A673 (cell line): ENCODE results near the gene C12orf76. TPM values are rescaled to one million over a fixed set of nuclear protein-coding genes. Genes with fewer than 3 reads are reported as not detected.

ENCODE experiments used
- BruUV-seq: library from RNA; stranded (reverse); fragments of 400-500 nt; replicated peaks from 2 replicates; lab custom pipeline; 2021; lab: Mats Ljungman, UMichigan
- CTCF ChIA-PET: fragments of 300-600 bp; sonication (Branson Sonifier 250); formaldehyde crosslinking; loops from one replicate; lab custom pipeline; 2022; ENCODE audit warnings: antibody characterized with exemption; lab: Charles Lee
- POLR2A ChIA-PET: fragments of 300-600 bp; sonication (Branson Sonifier 250); formaldehyde crosslinking; loops from one replicate; lab custom pipeline; 2022; ENCODE audit warnings: antibody characterized with exemption; ENCODE audit not compliant: low non-redundant PET; lab: Charles Lee
- DNase-seq: peaks from one replicate; pipeline ENCODE4 v3.0.0-alpha.2; 2015; ENCODE audit warnings: low spot score
- H3K27ac ChIP-seq: fragments of 200-600 bp; sonication (generic); 2 replicates; pipeline ENCODE4 v1.5.1; 2016; ENCODE audit warnings: mixed run types, low read depth, mild to moderate bottlenecking, mixed read lengths, antibody characterized with exemption, low read length; ENCODE audit not compliant: poor library complexity, severe bottlenecking
- H3K27me3 ChIP-seq: fragments of 200-600 bp; sonication (generic); replicated peaks from 2 replicates; pipeline ENCODE4 v1.6.1; 2017; ENCODE audit warnings: mixed run types, low read depth, mild to moderate bottlenecking, mixed read lengths, antibody characterized with exemption, low read length; ENCODE audit not compliant: insufficient read depth, poor library complexity
- H3K36me3 ChIP-seq: fragments of 200-600 bp; sonication (generic); 2 replicates; pipeline ENCODE4 v1.6.1; 2016; ENCODE audit warnings: mixed run types, mild to moderate bottlenecking, mixed read lengths, antibody characterized with exemption, low read length; ENCODE audit not compliant: insufficient read depth, poor library complexity, severe bottlenecking
- H3K4me1 ChIP-seq: fragments of 200-600 bp; sonication (generic); 2 replicates; pipeline ENCODE4 v1.6.1; 2017; ENCODE audit warnings: mixed run types, mild to moderate bottlenecking, mixed read lengths, antibody characterized with exemption, low read length; ENCODE audit not compliant: insufficient read depth, poor library complexity, severe bottlenecking
- H3K4me3 ChIP-seq: fragments of 200-600 bp; sonication (generic); 2 replicates; pipeline ENCODE4 v1.5.1; 2016; ENCODE audit warnings: low read depth, mixed run types, mild to moderate bottlenecking, mixed read lengths, low read length; ENCODE audit not compliant: poor library complexity, severe bottlenecking
- H3K9me3 ChIP-seq: fragments of 200-600 bp; sonication (generic); 2 replicates; pipeline ENCODE4 v1.6.1; 2016; ENCODE audit warnings: mixed run types, low read depth, mild to moderate bottlenecking, mixed read lengths, antibody characterized with exemption, low read length; ENCODE audit not compliant: poor library complexity, severe bottlenecking
- EZH2 ChIP-seq: fragments of 200-600 bp; sonication (generic); IDR thresholded peaks from 2 replicates; pipeline ENCODE4 v1.6.1; 2017; ENCODE audit warnings: borderline replicate concordance, low read depth, mild to moderate bottlenecking, mixed read lengths, antibody characterized with exemption, low read length; ENCODE audit not compliant: poor library complexity, severe bottlenecking
- intact Hi-C: fragments of 100-400 bp; cut with micrococcal nuclease; formaldehyde crosslinking; loops from one replicate; pipeline ENCODE4 v1.10.0; 2022; ENCODE audit not compliant: unreplicated experiment
- total RNA-seq: library from RNA; stranded (reverse); gene quantifications from 2 replicates; pipeline ENCODE4 v1.2.3, GENCODE V29; 2021
- TF ChIP-seq, protein P1 (sequence below): fragments of 300-800, 200-600 bp; sonication (generic); conservative IDR thresholded peaks from 2 replicates; pipeline ENCODE4 v1.5.1; 2017; ENCODE audit warnings: low read depth, mild to moderate bottlenecking, antibody characterized with exemption, low read length, moderate library complexity, mixed read lengths

The C12orf76 gene
- total RNA-seq, 1 experiment from 2014 or later, result 14.5 TPM

DNA sequence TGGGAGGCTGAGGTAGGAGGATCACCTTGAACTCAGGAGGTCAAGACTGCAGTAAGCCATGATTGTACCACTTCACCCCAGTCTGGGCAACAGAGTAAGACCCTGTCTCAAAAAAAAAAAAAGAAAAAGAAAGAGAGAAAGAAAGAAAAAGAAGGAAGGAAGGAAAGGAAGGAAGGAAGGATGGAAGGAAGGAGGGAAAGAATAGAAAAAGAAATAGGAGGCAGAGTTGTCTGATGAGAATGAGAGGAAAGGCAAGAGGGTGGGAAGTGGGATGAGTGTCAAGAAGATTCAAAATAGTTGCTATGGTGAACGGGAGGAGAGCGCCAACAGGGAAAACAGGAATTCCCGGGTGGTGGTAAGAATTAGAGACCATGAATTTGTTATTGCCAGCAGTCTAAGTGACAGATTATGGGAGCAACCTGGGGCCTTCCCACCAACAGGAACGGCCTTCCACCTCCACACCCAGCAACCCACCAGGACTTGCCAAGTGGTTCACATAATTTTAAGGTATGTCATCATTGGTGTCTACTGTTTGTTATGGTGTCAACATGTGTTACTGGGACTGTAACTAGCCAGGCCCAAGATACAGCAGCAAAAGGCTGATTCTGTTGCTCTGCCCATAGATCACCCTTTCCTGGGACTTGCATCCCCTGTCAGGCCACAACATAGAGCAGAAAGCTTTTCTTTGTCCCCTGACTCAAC, 36.1 kb upstream of the C12orf76 start:
- H3K27ac ChIP-seq, result no peak overlapping the region
- no peaks in the 10 kb centered on the region for H3K9me3 ChIP-seq
- no peak for DNase-seq
- CTCF ChIA-PET, result no interaction called here
- intact Hi-C loops, result no loop called here
- POLR2A ChIA-PET, result no interaction called here
- no TSS peak for BruUV-seq
- H3K27me3 ChIP-seq, result no peaks in the 10 kb centered on the region
- no peak overlapping the region for H3K4me3 ChIP-seq
- TF ChIP-seq, protein P1, sequence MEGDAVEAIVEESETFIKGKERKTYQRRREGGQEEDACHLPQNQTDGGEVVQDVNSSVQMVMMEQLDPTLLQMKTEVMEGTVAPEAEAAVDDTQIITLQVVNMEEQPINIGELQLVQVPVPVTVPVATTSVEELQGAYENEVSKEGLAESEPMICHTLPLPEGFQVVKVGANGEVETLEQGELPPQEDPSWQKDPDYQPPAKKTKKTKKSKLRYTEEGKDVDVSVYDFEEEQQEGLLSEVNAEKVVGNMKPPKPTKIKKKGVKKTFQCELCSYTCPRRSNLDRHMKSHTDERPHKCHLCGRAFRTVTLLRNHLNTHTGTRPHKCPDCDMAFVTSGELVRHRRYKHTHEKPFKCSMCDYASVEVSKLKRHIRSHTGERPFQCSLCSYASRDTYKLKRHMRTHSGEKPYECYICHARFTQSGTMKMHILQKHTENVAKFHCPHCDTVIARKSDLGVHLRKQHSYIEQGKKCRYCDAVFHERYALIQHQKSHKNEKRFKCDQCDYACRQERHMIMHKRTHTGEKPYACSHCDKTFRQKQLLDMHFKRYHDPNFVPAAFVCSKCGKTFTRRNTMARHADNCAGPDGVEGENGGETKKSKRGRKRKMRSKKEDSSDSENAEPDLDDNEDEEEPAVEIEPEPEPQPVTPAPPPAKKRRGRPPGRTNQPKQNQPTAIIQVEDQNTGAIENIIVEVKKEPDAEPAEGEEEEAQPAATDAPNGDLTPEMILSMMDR, result no peak
- no peak for TF ChIP-seq EZH2
- no peaks in the 10 kb centered on the region for H3K4me1 ChIP-seq
- H3K36me3 ChIP-seq, result no peaks in the 10 kb centered on the region

DNA sequence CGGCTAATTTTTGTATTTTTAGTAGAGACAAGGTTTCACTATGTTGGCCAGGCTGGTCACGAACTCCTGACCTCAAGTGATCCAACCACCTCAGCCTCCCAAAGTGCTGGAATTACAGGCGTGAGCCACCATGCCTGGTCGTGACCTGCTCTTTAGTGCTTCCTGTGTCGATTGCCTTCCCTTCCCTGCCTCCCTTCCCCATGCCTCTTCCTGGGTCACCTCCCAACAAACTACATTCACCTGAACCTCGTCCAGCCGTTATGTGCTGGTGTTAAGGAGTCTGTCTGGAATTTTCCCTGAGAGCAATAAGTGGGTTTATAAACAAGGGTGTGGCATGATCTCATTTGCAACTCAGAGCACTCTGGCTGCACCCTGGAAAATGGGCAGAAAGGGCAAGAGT, 32.1 kb upstream of the C12orf76 start:
- H3K9me3 ChIP-seq, result no peaks in the 10 kb centered on the region
- no peaks in the 10 kb centered on the region for H3K36me3 ChIP-seq
- ChIA-PET CTCF (no interaction called here), POLR2A (no interaction called here)
- BruUV-seq, result no TSS peak
- no peaks in the 10 kb centered on the region for H3K27me3 ChIP-seq
- DNase-seq, result no peak
- H3K27ac ChIP-seq, result no peak overlapping the region
- intact Hi-C loops, result no loop called here
- H3K4me1 ChIP-seq, result no peaks in the 10 kb centered on the region
- TF ChIP-seq, protein P1, result no peak
- no peak for TF ChIP-seq EZH2
- no peak overlapping the region for H3K4me3 ChIP-seq

DNA sequence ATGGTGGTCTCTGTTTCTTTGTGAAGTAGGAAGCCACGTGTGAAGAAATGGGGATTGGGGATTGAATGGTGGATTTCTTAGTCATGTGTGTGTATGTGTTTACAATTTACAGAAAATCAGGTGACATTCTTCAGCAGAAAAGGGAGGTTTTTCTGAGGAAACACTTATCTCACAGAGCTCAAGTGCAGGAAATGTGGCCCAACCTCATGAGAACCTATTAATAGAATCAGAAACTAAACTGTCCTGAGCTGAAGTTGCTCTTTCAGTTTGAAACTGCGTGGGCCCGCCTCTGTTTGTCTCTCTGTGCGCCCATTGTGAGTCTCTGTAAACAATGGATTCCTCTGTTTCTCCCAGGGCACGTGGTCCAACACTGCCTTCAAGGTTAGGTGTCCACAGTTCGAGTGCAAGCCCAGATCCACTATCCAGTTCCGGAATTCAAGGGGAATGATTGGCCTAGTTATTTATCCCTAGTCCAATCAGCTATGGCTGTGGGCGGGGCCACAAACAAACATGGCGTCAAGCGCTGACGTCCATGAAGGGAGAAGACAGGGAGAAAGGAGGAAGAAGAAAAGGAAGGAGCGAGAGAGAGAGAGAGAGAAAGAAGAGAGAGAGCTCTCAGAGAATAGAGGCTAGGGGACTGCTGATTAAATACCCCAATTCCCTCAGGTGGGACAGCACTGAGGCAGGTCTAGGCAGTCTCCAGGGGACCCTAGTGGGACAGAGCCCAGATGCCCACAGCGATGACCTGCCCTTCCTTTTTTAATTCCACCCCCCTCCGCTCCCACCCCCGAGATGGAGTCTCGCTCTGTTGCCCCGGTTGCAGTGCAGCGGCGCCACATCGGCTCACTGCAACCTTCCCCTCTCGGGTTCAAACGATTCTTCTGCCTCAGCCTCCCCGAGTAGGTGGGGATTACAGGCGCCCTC, 31.4 kb upstream of the C12orf76 start:
- intact Hi-C loops, result no loop called here
- Histone ChIP-seq H3K4me3 (no peak overlapping the region), H3K4me1 (no peaks in the 10 kb centered on the region), H3K36me3 (no peaks in the 10 kb centered on the region), H3K27ac (no peak overlapping the region), H3K9me3 (no peaks in the 10 kb centered on the region), H3K27me3 (no peaks in the 10 kb centered on the region)
- DNase-seq, result no peak
- TF ChIP-seq, protein P1, result no peak
- no peak for TF ChIP-seq EZH2
- BruUV-seq, result no TSS peak
- ChIA-PET CTCF (no interaction called here), POLR2A (no interaction called here)
